CD4-positive, alpha-beta T cell treated with Interleukin-4 for 4 hours (primary cell): Measurements from ENCODE around the gene PPP1R15B.
"Not testable (repeated sequence)": the region's sequence is repeated elsewhere in the genome, so short reads cannot be mapped to it uniquely, and the experiment has no call there.

ENCODE experiments used
- DNase-seq: peaks from one replicate; pipeline ENCODE4 v3.0.0-alpha.2; 2020

PPP1R15B gene

GRCh38 chr1:204443260-204443619 lies 31.6 kb upstream of the PPP1R15B start:
- DNase-seq: no peak

DNA sequence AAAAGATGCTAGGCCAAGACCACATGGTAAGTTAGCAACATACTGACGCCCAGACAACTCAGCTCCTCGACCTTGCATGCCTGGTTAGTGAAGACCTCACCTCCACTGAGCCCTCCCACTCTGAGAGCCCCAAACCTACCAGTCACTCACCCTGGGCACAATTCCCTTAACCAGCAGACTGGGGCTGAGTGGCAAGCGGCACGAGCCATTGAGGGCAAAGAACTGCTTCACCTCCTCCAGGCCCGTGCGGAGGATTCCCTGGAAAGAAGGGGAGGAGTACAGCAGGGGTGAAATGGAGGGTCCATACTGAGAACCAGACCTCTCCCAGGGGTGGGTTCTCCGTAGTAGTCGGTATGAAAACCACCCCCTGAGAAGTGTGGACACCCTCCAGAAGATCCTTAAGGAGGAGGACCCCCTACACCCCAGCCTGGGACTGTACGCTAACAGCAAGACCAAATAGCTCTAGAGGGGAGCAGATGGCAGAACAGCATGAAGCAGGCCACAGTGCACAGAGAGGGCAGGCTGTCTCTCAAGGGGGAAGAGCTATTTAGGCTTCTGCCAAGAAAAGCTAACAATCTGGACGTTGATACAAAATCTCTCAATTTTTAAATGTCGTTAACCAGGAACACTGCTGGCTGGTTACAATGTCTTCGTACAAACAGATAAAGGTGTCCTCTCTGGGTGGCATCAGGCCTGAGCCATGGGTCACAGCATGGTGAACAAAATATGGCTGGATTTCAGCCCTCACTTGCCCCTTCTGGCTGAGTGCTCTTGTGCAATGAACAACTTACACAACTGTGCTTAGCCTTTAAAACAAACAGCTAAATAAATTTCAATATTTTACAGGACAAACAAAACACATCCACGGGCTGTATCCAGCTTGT lies 31.0 kb upstream of the PPP1R15B start:
- no peak for DNase-seq

GRCh38 chr1:204441558-204441957 lies 29.9 kb upstream of the PPP1R15B start:
- no peak for DNase-seq

- DNase-seq: no peak
Observed at GRCh38 chr1:204439621-204440375, 28.2 kb upstream of the PPP1R15B start.

DNA sequence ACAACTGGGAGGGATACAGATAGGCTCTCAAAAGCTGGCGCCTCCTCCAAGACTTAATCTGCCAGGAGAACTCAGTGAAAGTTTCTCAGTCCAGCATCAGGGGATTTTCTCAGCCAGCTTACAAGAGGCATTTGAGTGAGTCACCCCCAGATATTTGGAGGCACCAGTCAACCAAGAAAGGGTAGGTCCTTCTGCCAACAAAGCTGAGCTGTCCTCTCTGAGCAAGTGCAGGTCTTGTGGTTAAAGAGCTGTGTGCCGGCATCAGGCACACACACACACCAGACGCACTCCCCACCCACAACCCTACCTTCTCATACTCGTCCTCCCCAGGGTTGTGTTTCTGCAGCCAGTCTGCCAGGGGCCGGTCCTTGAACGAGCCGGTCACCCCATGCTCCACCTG lies 27.0 kb upstream of the PPP1R15B start:
- DNase-seq: peak; percentile 21

- no peak for DNase-seq
Observed at GRCh38 chr1:204437796-204438570, 26.4 kb upstream of the PPP1R15B start.

DNA sequence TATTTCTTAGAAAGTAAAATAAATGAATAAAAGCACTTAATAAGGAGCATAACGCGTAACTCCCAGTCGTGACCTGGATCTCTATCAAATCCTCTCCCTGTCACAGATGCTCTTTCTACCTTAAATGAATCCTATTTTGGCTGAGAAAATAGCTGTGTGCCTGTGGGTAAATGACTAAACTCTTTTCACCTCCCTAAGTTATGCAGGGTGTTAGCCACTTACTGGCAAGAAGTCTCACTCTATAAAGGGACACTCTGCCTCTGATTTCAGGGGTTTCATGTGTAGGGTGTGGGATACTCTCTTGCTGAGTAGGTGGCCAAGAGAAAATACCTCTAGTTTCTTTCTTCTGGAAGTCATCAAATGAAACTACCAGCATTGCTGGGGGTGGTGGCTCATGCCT lies 24.3 kb upstream of the PPP1R15B start:
- DNase-seq: no peak

- no peak for DNase-seq
Observed at GRCh38 chr1:204435381-204435831, 23.8 kb upstream of the PPP1R15B start.

DNA sequence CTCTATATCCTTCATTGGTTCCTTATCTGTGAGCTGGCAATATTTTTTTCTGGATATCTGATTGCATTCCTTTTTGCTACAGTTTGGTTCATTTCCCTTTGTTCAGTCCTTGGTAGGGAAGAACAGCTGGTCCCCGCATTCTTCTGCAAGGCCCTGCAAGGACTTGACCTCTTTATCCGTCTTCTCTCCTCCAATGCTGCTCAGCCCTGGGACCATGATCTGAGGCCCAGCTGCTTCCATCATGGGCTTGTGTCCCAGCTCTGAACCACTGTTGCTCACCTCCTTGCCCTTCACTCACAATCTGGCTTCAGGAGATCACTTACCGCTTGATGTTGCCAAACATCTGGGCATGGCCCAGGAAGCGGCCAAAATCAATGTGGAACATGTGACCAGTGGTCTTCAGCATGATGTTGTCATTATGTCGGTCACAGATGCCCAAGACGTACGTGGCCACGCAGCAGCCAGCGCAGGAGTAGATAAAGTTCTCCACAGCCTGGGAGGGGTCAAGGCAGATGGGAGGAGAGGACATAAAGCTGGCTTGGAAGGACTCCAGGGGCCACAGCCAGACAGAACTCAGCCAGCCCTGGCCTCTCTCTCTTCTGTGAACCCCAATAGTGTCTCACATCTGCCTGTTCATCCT lies 22.6 kb upstream of the PPP1R15B start:
- DNase-seq: no peak

DNA sequence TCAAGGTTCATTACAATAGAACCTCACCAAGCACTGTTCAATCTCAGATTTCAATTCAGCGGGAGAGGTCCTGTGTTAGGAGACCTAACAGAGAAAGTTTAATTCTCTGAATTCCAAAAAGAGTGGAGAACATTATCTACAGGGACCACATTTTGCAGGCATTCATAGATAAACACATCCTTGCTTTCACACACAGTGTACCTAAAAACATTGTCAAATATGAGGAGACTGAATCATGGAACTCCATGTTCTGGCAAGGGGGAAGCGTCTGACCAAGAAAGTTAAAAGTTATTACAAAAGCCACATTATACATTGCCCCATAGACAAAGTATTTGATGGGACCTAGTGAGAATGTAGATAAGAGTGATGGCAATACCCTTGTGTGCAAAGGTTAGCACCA lies 21.1 kb upstream of the PPP1R15B start:
- no peak for DNase-seq

- peak; percentile 72 for DNase-seq
Observed at GRCh38 chr1:204431310-204432184, 19.9 kb upstream of the PPP1R15B start.

GRCh38 chr1:204429746-204430145 lies 18.1 kb upstream of the PPP1R15B start:
- DNase-seq: no peak

GRCh38 chr1:204426971-204427701 lies 15.5 kb upstream of the PPP1R15B start:
- no peak for DNase-seq

- no peak for DNase-seq
Observed at GRCh38 chr1:204426474-204426873, 14.9 kb upstream of the PPP1R15B start.

DNA sequence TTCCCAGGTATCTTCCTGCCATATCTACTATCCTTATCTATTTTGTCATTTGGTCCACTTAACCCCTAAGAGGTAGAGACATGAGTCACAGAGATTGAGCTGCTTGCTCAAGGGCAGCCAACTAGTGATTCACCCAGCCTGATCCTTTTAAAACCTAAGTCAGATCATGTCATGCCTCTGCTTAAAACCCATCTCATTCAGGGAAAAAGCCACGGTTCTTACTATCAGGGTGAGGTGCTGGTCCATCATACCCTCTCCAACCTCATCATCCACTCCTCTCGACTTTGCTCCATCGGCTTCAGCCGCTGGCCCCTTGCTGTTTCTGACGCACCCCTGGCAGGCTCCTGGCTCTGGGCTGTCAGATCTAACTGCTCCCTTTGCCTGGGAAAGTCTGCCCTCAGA lies 14.4 kb upstream of the PPP1R15B start:
- no peak for DNase-seq

DNA sequence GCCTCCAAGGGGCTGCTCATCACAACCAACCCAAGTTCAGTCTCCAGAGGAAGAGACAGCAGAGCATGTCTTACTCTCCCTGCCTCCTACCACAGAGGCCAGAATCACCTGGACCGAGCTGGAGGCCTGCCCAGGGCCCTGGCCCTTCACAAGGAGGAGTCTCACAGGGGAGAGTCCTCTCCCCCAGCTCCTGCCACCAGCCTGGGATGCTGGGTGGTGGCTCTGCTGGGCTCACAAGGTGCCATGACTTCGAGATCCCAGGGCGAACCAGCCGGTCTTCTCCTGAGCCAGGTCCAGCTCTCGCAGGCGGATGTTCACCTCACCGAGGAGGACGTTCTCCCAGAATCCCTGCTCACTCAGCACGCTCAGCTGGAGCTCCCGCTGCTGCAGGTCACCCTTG lies 13.0 kb upstream of the PPP1R15B start:
- DNase-seq: no peak

DNA sequence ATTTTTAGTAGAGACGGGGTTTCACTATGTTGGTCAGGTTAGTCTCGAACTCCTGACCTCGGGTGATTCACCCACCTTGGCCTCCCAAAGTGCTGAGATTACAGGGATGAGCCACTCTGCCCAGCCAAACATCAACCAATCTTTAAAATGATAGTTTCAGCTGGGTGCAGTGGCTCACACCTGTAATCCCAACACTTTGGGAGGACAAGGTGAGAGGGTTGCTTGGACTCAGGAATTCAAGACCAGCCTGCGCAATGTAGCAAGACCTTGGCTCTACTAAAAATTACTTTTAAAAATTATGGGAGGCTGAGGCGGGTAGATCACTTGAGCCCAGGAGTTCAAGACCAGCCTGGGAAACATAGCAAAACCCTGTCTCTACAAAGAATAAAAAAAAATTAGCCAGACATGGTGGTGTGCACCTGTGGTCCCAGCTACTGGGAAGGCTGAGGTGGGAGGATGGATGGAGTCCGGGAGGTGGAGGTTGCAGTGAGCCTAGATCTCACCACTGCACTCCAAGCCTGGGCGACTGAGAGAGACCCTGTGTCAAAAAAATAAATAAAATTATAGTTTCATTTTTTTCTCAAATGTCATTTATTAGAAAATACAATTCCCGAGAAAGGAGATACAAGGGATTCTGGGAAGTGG lies 10.6 kb upstream of the PPP1R15B start:
- DNase-seq: not testable (repeated sequence)

- no peak for DNase-seq
Observed at GRCh38 chr1:204421441-204421840, 9.8 kb upstream of the PPP1R15B start.

- no peak for DNase-seq
Observed at GRCh38 chr1:204420039-204421004, 8.7 kb upstream of the PPP1R15B start.
